GM12892 (cell line): Measurements from ENCODE around the gene BNC1.

ENCODE experiments used
- POLR2A ChIP-seq: IDR thresholded peaks from 2 replicates; pipeline ENCODE4 v1.6.1; 2011; ENCODE audit warnings: low read depth, low read length, control low read depth
- POLR2AphosphoS5 ChIP-seq: IDR thresholded peaks from 2 replicates; pipeline ENCODE4 v1.6.1; 2011; ENCODE audit warnings: low read depth, low read length, control low read depth

DNA sequence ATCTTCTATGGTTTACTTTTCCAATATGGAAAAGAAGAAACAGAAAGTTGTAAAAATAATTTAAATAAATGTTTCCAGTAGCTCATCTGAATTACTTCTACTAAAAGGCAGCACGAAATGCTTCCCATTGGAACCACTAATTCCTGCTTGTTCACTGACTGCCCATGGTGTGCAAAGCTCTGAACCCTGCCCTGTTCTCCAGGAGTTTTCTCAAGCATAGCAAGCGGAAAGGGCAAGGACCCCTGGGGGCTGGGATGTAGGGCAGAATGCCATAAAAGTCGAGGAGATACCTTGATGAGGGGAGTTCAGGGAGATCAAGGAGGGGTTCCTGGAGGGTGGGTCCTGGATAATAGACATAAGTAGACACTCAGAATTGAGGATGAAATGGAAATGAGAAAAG is 35.3 kb upstream of the BNC1 start:
- TF ChIP-seq POLR2A (no peak), POLR2AphosphoS5 (no peak)
